ENCODE data around the gene DCBLD2. TPM values are rescaled to one million over a fixed set of nuclear protein-coding genes. Genes with fewer than 3 reads are reported as not detected.

Gene DCBLD2
- total and polyA plus RNA-seq, 2 of the 4 experiments (the other 2 are of a cell fraction) = 121 to 196 TPM

DNA sequence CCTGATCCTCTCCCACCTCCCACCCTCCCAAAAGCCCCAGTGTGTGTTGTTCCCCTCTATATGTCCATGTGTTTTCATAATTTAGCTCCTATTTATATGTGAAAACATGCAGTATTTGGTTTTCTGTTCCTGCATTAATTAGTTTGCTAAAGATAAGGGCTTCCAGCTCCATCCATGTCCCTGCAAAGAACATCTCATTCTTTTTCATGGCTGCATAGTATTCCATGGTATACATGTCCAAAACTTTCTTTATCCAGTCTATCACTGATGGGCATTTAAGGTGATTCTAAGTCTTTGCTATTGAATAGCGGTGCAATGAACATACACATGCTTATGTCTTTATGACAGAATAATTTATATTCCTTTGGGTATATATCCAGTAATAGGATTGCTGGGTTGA lies 53.4 kb downstream of the DCBLD2 start:
- H2AFZ ChIP-seq (replicated peaks; ENCODE audit: low read length, poor library complexity) = no peak overlapping the region
- H3K27me3 ChIP-seq (ENCODE audit: control insufficient read depth, insufficient read depth, low read length) = no peaks in the 10 kb centered on the region
- DNase-seq = no peak
- in situ Hi-C loops (cut with MboI; ENCODE audit: low sequenced_read_pairs) = no loop called here
- no peak overlapping the region for H4K8ac ChIP-seq (ENCODE audit: low read depth in 2 of 2, low read length in 2 of 2)
- no peak overlapping the region for H2BK15ac ChIP-seq (ENCODE audit: low read depth, low read length)
- H3K14ac ChIP-seq (replicated peaks; ENCODE audit: low read depth, low read length) = no peak overlapping the region
- H3K23ac ChIP-seq (ENCODE audit: low read depth, low read length) = no peak overlapping the region
- H4K5ac ChIP-seq (ENCODE audit: low read depth, low read length) = no peak overlapping the region
- ATAC-seq (ENCODE audit: low read depth) = no peak
- H3K4ac ChIP-seq (ENCODE audit: low read depth, low read length) = no peak overlapping the region
- H3K18ac ChIP-seq (ENCODE audit: low read depth, low read length) = no peak overlapping the region
- H3K79me1 ChIP-seq (ENCODE audit: low read depth in 1 of 2, low read length in 2 of 2) = peaks cover 21 to 45% of the 10 kb centered on the region in 2 experiments
- no CpG with 5 or more reads among the region's 1 CpG for WGBS, 2 experiments (ENCODE audit: extremely low coverage in 2 of 2, insufficient read length in 1 of 2)
- TF ChIP-seq ELK1 (IDR thresholded peaks at IDR 0.05; ENCODE audit: borderline replicate concordance, low read depth, low read length) = no peak
- no peak for TF ChIP-seq CHD1 (IDR thresholded peaks at IDR 0.05; ENCODE audit: low read depth, low read length)
- no peak for TF ChIP-seq RAD21 (IDR thresholded peaks at IDR 0.05; ENCODE audit: low read length)
- no peak for TF ChIP-seq BHLHE40 (IDR thresholded peaks at IDR 0.05; ENCODE audit: low read depth, low read length)
- no peak for TF ChIP-seq CEBPB (IDR thresholded peaks at IDR 0.05; ENCODE audit: low read depth, low read length)
- TF ChIP-seq, protein P1, sequence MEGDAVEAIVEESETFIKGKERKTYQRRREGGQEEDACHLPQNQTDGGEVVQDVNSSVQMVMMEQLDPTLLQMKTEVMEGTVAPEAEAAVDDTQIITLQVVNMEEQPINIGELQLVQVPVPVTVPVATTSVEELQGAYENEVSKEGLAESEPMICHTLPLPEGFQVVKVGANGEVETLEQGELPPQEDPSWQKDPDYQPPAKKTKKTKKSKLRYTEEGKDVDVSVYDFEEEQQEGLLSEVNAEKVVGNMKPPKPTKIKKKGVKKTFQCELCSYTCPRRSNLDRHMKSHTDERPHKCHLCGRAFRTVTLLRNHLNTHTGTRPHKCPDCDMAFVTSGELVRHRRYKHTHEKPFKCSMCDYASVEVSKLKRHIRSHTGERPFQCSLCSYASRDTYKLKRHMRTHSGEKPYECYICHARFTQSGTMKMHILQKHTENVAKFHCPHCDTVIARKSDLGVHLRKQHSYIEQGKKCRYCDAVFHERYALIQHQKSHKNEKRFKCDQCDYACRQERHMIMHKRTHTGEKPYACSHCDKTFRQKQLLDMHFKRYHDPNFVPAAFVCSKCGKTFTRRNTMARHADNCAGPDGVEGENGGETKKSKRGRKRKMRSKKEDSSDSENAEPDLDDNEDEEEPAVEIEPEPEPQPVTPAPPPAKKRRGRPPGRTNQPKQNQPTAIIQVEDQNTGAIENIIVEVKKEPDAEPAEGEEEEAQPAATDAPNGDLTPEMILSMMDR (conservative IDR thresholded peaks at IDR 0.05; ENCODE audit: low read depth, low read length) = no peak
- TF ChIP-seq SMC3 (IDR thresholded peaks at IDR 0.05; ENCODE audit: low read depth, low read length) = no peak
- TF ChIP-seq FOS (IDR thresholded peaks at IDR 0.05; ENCODE audit: low read depth, low read length) = no peak
- TF ChIP-seq MXI1 (IDR thresholded peaks at IDR 0.05; ENCODE audit: borderline replicate concordance, low read depth, low read length) = no peak
- no peak for TF ChIP-seq NFE2L2 (IDR thresholded peaks at IDR 0.05; ENCODE audit: low read depth, low read length)
- no peak for TF ChIP-seq RCOR1 (IDR thresholded peaks at IDR 0.05; ENCODE audit: insufficient replicate concordance, low read length)
- TF ChIP-seq RFX5 (IDR thresholded peaks at IDR 0.05; ENCODE audit: low read depth, low read length) = no peak
- TF ChIP-seq MAZ (IDR thresholded peaks at IDR 0.05; ENCODE audit: borderline replicate concordance, low read depth, low read length) = no peak
- TF ChIP-seq POLR2A (IDR thresholded peaks at IDR 0.05; ENCODE audit: low read depth, low read length) = no peak
- no peak for TF ChIP-seq USF2 (IDR thresholded peaks at IDR 0.05; ENCODE audit: low read depth, low read length)
- no peak for TF ChIP-seq MAFK (IDR thresholded peaks at IDR 0.05; ENCODE audit: low read depth, low read length)
- ChIA-PET CTCF (no interaction called here), POLR2A (ENCODE audit: unreplicated experiment) (no interaction called here)
- H3K9me3 ChIP-seq (ENCODE audit: control insufficient read depth, insufficient read depth, low read length) = no peaks in the 10 kb centered on the region; the same call in 1 of the 2 replicates
- no peak overlapping the region for H2BK5ac ChIP-seq (ENCODE audit: low read depth, low read length, poor library complexity, severe bottlenecking)
- no peak overlapping the region for H4K91ac ChIP-seq (ENCODE audit: insufficient read depth, low read depth, low read length)
- H4K20me1 ChIP-seq (ENCODE audit: insufficient read depth, low read length) = peaks cover 9% of the 10 kb centered on the region; the same call in 1 of the 2 replicates
- H2AK9ac ChIP-seq (replicated peaks; ENCODE audit: low read depth, low read length, poor library complexity) = no peak overlapping the region
- no peak overlapping the region for H2AK5ac ChIP-seq (ENCODE audit: low read depth, low read length)
- no peak overlapping the region for H3K27ac ChIP-seq (ENCODE audit: insufficient read depth, low read length)
- peaks cover 6% of the 10 kb centered on the region; the same call in 1 of the 2 replicates for H3K4me1 ChIP-seq (ENCODE audit: control insufficient read depth, insufficient read depth, low read length)
- dilution Hi-C loops (cut with HindIII; ENCODE audit: low sequenced_read_pairs, unreplicated experiment) = no loop called here
- H3K4me2 ChIP-seq (ENCODE audit: low read depth, low read length) = no peak overlapping the region
- H2BK20ac ChIP-seq (ENCODE audit: low read depth, low read length) = no peak overlapping the region
- intact Hi-C loops (cut with micrococcal nuclease) = no loop called here
- H3K4me3 ChIP-seq (ENCODE audit: insufficient read depth, low read depth, low read length) = no peak overlapping the region
- H3K36me3 ChIP-seq (ENCODE audit: control insufficient read depth, insufficient read depth, low read length) = peaks cover 3% of the 10 kb centered on the region; the same call in 1 of the 2 replicates
- H3K9ac ChIP-seq (ENCODE audit: low read depth, low read length) = no peak overlapping the region
- H3K56ac ChIP-seq (ENCODE audit: extremely low read depth, insufficient read depth, low read length) = no peak overlapping the region
- no TSS peak for BruUV-seq (replicated peaks)
- H2BK120ac ChIP-seq (ENCODE audit: low read depth, low read length) = no peak overlapping the region
- peaks cover 10% of the 10 kb centered on the region for H3K9me1 ChIP-seq (ENCODE audit: insufficient read depth, low read length)
